ENCODE data around the gene SLC5A5. TPM values are rescaled to one million over a fixed set of nuclear protein-coding genes. Genes with fewer than 3 reads are reported as not detected.

SLC5A5 gene
- total RNA-seq, 1 donor from 2014 or later: not detected

- Histone ChIP-seq H3K79me2 (ENCODE audit: insufficient read depth, low read length) (no peaks in the 10 kb centered on the region), H2AFZ (ENCODE audit: low read depth, low read length) (peak overlapping the region; percentile 42), H3K27me3 (ENCODE audit: insufficient read depth, low read length) (no peaks in the 10 kb centered on the region), H3K4me1 (ENCODE audit: insufficient read depth, low read length) (no peaks in the 10 kb centered on the region), H3K27ac (ENCODE audit: low read depth, low read length) (no peak overlapping the region), H3K36me3 (ENCODE audit: insufficient read depth, low read length) (no peaks in the 10 kb centered on the region), H3K9ac (ENCODE audit: low read length) (no peak overlapping the region), H4K20me1 (ENCODE audit: insufficient read depth, low read length) (no peaks in the 10 kb centered on the region), H3K9me3 (ENCODE audit: insufficient read depth, low read depth, low read length) (no peaks in the 10 kb centered on the region), H3K4me2 (ENCODE audit: low read length) (peak overlapping the region; percentile 83), H3K4me3 (ENCODE audit: insufficient read depth, low read depth, low read length) (no peak overlapping the region)
- Mint-ChIP-seq H3K27me3 (ENCODE audit: low read depth, unreplicated experiment) (peaks cover 42% of the 10 kb centered on the region), H3K4me3 (ENCODE audit: unreplicated experiment) (peak overlapping the region; percentile 76), H3K4me1 (ENCODE audit: low read depth, unreplicated experiment) (no peaks in the 10 kb centered on the region), H3K36me3 (ENCODE audit: low read depth, unreplicated experiment) (peaks cover 3% of the 10 kb centered on the region), H3K9me3 (ENCODE audit: unreplicated experiment) (peaks cover 2% of the 10 kb centered on the region), H3K27ac (ENCODE audit: unreplicated experiment) (no peak overlapping the region)
- TF ChIP-seq CTCF (IDR thresholded peaks at IDR 0.05; ENCODE audit: insufficient read depth, low read depth, low read length) (no peak), EZH2 (IDR thresholded peaks at IDR 0.05; ENCODE audit: insufficient read depth, low read length) (no peak)
- FAIRE-seq (no peak), DNase-seq (ENCODE audit: low read depth) (no peak)
These were observed 30.4 kb upstream of the SLC5A5 start for GRCh38 chr19:17841371-17841809.

DNA sequence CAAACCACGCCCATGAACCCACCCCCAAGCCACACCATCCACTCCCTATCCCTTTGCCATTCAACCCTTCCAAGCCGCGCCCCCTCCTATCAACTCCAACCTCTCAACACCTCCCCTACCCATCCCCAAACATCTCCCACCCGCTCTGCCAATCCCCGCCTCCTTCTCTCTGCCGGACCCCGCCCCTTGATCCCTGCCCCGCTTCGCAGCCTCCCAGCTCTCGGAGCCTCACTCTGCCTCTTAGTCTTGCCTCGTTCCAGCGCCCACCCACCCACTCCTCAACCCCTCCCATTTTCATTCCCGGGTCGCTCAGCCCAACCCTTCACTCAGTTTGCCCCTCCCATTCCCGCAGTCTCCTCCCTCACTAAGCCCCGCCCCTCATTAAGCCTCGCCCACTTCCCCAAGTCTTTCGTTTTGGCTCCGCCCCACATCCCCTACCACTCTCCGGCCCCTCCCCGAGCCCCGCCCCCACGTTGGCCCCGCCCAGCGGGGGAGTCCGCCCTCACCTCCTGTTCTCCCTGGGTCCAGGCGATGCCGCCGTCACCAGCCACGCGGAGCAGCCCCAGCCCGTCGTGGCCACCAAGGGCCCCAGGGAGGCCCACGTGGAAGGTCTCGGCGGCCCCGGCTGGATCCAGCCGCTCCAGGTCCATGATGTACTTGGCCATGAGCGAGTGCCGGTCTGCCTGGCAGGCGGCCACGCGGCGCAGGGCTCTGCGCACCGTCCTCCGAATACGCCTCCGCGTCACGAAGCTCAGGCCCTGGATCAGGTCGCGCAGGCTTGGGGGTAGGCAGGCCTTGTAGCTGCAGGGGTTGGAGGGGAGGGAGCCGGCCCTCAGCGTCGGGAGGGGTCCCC, 29.7 kb upstream of the SLC5A5 start:
- no peak for TF ChIP-seq CTCF (IDR thresholded peaks at IDR 0.05; ENCODE audit: insufficient read depth, low read depth, low read length)
- TF ChIP-seq EZH2 (IDR thresholded peaks at IDR 0.05; ENCODE audit: insufficient read depth, low read length): no peak
- peaks cover 2% of the 10 kb centered on the region for H3K9me3 Mint-ChIP-seq (ENCODE audit: unreplicated experiment)
- H3K4me3 Mint-ChIP-seq (ENCODE audit: unreplicated experiment): peak overlapping the region; percentile 73
- peaks cover 38% of the 10 kb centered on the region for H3K27me3 Mint-ChIP-seq (ENCODE audit: low read depth, unreplicated experiment)
- DNase-seq (ENCODE audit: low read depth) (peak; percentile 49), FAIRE-seq (no peak)
- Histone ChIP-seq H3K4me3 (ENCODE audit: insufficient read depth, low read depth, low read length) (peak overlapping the region; percentile 29), H3K27ac (ENCODE audit: low read depth, low read length) (no peak overlapping the region), H3K4me1 (ENCODE audit: insufficient read depth, low read length) (no peaks in the 10 kb centered on the region), H4K20me1 (ENCODE audit: insufficient read depth, low read length) (no peaks in the 10 kb centered on the region), H3K27me3 (ENCODE audit: insufficient read depth, low read length) (no peaks in the 10 kb centered on the region), H3K36me3 (ENCODE audit: insufficient read depth, low read length) (no peaks in the 10 kb centered on the region), H2AFZ (ENCODE audit: low read depth, low read length) (peak overlapping the region; percentile 85), H3K9ac (ENCODE audit: low read length) (peak overlapping the region; percentile 40), H3K79me2 (ENCODE audit: insufficient read depth, low read length) (no peaks in the 10 kb centered on the region), H3K9me3 (ENCODE audit: insufficient read depth, low read depth, low read length) (no peaks in the 10 kb centered on the region), H3K4me2 (ENCODE audit: low read length) (peak overlapping the region; percentile 83)
- peaks cover 3% of the 10 kb centered on the region for H3K36me3 Mint-ChIP-seq (ENCODE audit: low read depth, unreplicated experiment)
- no peak overlapping the region for H3K27ac Mint-ChIP-seq (ENCODE audit: unreplicated experiment)
- no peaks in the 10 kb centered on the region for H3K4me1 Mint-ChIP-seq (ENCODE audit: low read depth, unreplicated experiment)

Data from astrocyte (in vitro differentiated cells and primary cell).